Mesothelial cell of epicardium (in vitro differentiated cells): ENCODE measurements around the gene ARHGAP8. TPM values are rescaled to one million over a fixed set of nuclear protein-coding genes. Genes with fewer than 3 reads are reported as not detected.

ENCODE experiments used
- DNase-seq, 2 experiments: peaks; one replicate each; pipeline ENCODE4 v3.0.0; 2021; ENCODE audit warnings: low spot score in 2 of 2; ENCODE audit not compliant: unreplicated experiment in 2 of 2
- H3K27ac Mint-ChIP-seq: 2 replicates; pipeline ENCODE4 v1.8.0; 2021; ENCODE audit warnings: mixed read lengths
- H3K27me3 Mint-ChIP-seq: 2 replicates; pipeline ENCODE4 v1.8.0; 2021; ENCODE audit warnings: low read depth, mixed read lengths
- H3K36me3 Mint-ChIP-seq: 2 replicates; pipeline ENCODE4 v1.8.0; 2021; ENCODE audit warnings: mixed read lengths
- H3K4me1 Mint-ChIP-seq: 2 replicates; pipeline ENCODE4 v1.8.0; 2021; ENCODE audit warnings: mixed read lengths
- H3K4me3 Mint-ChIP-seq: 2 replicates; pipeline ENCODE4 v1.8.0; 2021; ENCODE audit warnings: mild to moderate bottlenecking, moderate library complexity, mixed read lengths
- H3K9me3 Mint-ChIP-seq: 2 replicates; pipeline ENCODE4 v1.8.0; 2021; ENCODE audit warnings: mixed read lengths
- CTCF ChIP-seq: fragments of 200-600 bp; sonication (generic); IDR thresholded peaks from one replicate; pipeline ENCODE4 v1.5.0; 2021; ENCODE audit warnings: antibody characterized with exemption; ENCODE audit not compliant: unreplicated experiment
- total RNA-seq: library from RNA; stranded (reverse); gene quantifications from 3 replicates; pipeline ENCODE4 v1.2.1, GENCODE V29; 2021

The ARHGAP8 gene
- total RNA-seq, 1 donor from 2014 or later = 166 TPM

- peaks cover 3% of the 10 kb centered on the region for H3K36me3 Mint-ChIP-seq
- no peak overlapping the region for H3K27ac Mint-ChIP-seq
- TF ChIP-seq CTCF = no peak
- H3K27me3 Mint-ChIP-seq = no peaks in the 10 kb centered on the region
- peaks cover 19% of the 10 kb centered on the region for H3K4me1 Mint-ChIP-seq
- DNase-seq = no peak
- H3K9me3 Mint-ChIP-seq = no peaks in the 10 kb centered on the region
- H3K4me3 Mint-ChIP-seq = no peak overlapping the region
Measured at GRCh38 chr22:44727148-44727547, 25.2 kb upstream of the ARHGAP8 start.

DNA sequence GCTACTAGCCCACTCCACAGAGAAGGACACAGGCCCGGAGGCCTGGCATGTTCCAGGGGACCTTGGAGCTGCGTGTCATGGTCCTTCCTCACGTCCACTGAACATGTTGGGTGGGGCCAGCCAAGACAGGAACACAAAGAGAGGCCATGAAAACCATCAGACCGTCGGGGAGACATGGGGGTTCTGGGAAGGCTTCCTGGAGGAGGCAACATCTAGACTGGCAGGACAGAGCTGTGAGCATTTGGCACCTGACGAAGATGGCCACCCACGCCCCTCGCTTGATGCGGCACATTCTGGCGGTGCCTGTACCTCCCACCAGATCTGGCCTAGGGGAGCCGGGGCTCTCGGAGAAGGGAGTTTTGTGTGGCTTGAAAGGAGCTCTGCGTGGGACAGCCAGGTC is 24.7 kb upstream of the ARHGAP8 start:
- no peak overlapping the region for H3K27ac Mint-ChIP-seq
- no peaks in the 10 kb centered on the region for H3K27me3 Mint-ChIP-seq
- H3K4me1 Mint-ChIP-seq = peaks cover 18% of the 10 kb centered on the region
- no peaks in the 10 kb centered on the region for H3K9me3 Mint-ChIP-seq
- peaks cover 5% of the 10 kb centered on the region for H3K36me3 Mint-ChIP-seq
- TF ChIP-seq CTCF = no peak
- no peak overlapping the region for H3K4me3 Mint-ChIP-seq
- no peak for DNase-seq

GRCh38 chr22:44728761-44729324 is 23.5 kb upstream of the ARHGAP8 start:
- peak overlapping the region; percentile 50 for H3K27ac Mint-ChIP-seq
- no peak for DNase-seq
- H3K27me3 Mint-ChIP-seq = no peaks in the 10 kb centered on the region
- H3K4me3 Mint-ChIP-seq = no peak overlapping the region
- TF ChIP-seq CTCF = no peak
- H3K9me3 Mint-ChIP-seq = no peaks in the 10 kb centered on the region
- peaks cover 6% of the 10 kb centered on the region for H3K36me3 Mint-ChIP-seq
- peaks cover 15% of the 10 kb centered on the region for H3K4me1 Mint-ChIP-seq

GRCh38 chr22:44729391-44730021 is 22.9 kb upstream of the ARHGAP8 start:
- Mint-ChIP-seq H3K4me3 (no peak overlapping the region), H3K36me3 (peaks cover 6% of the 10 kb centered on the region), H3K27me3 (no peaks in the 10 kb centered on the region), H3K9me3 (no peaks in the 10 kb centered on the region), H3K27ac (peak overlapping the region; percentile 34), H3K4me1 (peaks cover 10% of the 10 kb centered on the region)
- TF ChIP-seq CTCF = no peak
- no peak for DNase-seq

- H3K4me1 Mint-ChIP-seq = peaks cover 5% of the 10 kb centered on the region
- peaks cover 6% of the 10 kb centered on the region for H3K36me3 Mint-ChIP-seq
- no peak for TF ChIP-seq CTCF
- no peak for DNase-seq
- no peaks in the 10 kb centered on the region for H3K27me3 Mint-ChIP-seq
- no peak overlapping the region for H3K27ac Mint-ChIP-seq
- no peak overlapping the region for H3K4me3 Mint-ChIP-seq
- no peaks in the 10 kb centered on the region for H3K9me3 Mint-ChIP-seq
Measured at GRCh38 chr22:44730022-44730393, 22.4 kb upstream of the ARHGAP8 start.
